Ovary (tissue), 9 donors: ENCODE data around the gene MAP2K5. TPM values are rescaled to one million over a fixed set of nuclear protein-coding genes. Genes with fewer than 3 reads are reported as not detected.

Experiments used
- DNase-seq, 5 donors: peaks; one replicate each; pipeline ENCODE4 v3.0.0-alpha.2; 2019 to 2020
- H3K27ac ChIP-seq, 2 donors: fragments of 200-600 bp; one replicate each; pipeline versions ENCODE4 v1.5.1 to v1.8.0; 2019 to 2022
- H3K27me3 ChIP-seq: fragments of 200-600 bp; one replicate; pipeline ENCODE4 v1.8.0; 2022
- H3K36me3 ChIP-seq: fragments of 200-600 bp; sonication (generic); one replicate; pipeline ENCODE4 v1.5.1; 2019
- H3K4me1 ChIP-seq: one replicate; pipeline ENCODE4 v1.8.1; 2013; ENCODE audit warnings: mild to moderate bottlenecking, moderate library complexity; ENCODE audit not compliant: insufficient read depth
- H3K4me3 ChIP-seq: fragments of 200-600 bp; sonication (generic); one replicate; pipeline ENCODE4 v1.5.1; 2017
- H3K9me3 ChIP-seq, 2 donors: fragments of 200-600 bp in 1 of 2; sonication (generic) in 1 of 2; one replicate each; pipeline versions ENCODE4 v1.5.1 to v1.8.1; 2013 to 2019; ENCODE audit warnings: mild to moderate bottlenecking in 1 of 2, moderate library complexity in 1 of 2
- CTCF ChIP-seq, 3 donors: fragments of 450-650 bp in 2 of 3; fragments of 200-600 bp in 1 of 3; IDR thresholded peaks; one replicate each; pipeline versions ENCODE4 v1.5.1 to v1.8.0; 2016 to 2022; ENCODE audit warnings: antibody characterized with exemption in 3 of 3, mild to moderate bottlenecking in 1 of 3
- EP300 ChIP-seq: sonication (generic); formaldehyde crosslinking; IDR thresholded peaks from one replicate; pipeline ENCODE4 v1.6.1; 2017; ENCODE audit warnings: antibody characterized with exemption
- POLR2A ChIP-seq: fragments of 450-650 bp; IDR thresholded peaks from one replicate; pipeline ENCODE4 v1.6.1; 2017; ENCODE audit warnings: antibody characterized with exemption, mild to moderate bottlenecking, moderate library complexity
- WGBS, 3 donors: extraction: QIAGEN DNeasy Blood & Tissue Kit in 1 of 3; methylation state at CpG; one replicate each; pipeline versions ENCODE4 v1.1.5 to v1.1.7; 2013 to 2017; 5-methylcytosine and 5-hydroxymethylcytosine counted together
- intact Hi-C, 4 donors: fragments of 100-400 bp; cut with DNase I; formaldehyde crosslinking; loops; one replicate each; pipeline versions ENCODE4 v1.11.0 to v1.15.1; 2022 to 2023
- polyA plus RNA-seq, 2 donors: library from polyadenylated mRNA; stranded (reverse); fragments of 200-250 nt in 1 of 2; fragments of 350-450 nt in 1 of 2; fragmentation: Illumina TruSeq in 1 of 2; extraction: RNeasy Lipid Tissue Mini Kit (QIAGEN cat#74804) in 1 of 2; gene quantifications; one replicate each; pipeline ENCODE4 v1.2.3, GENCODE V29; 2013 to 2014
- total RNA-seq, 7 donors: library from RNA; depleted of rRNA in 2 of 7; stranded (reverse); fragments of >200 nt in 2 of 7; fragmentation: NEBNext Ultra II Directional in 3 of 7; extraction: Animal tissue kit (Norgen Biotek cat#: 25700) in 3 of 7; gene quantifications; one replicate each; pipeline versions ENCODE4 v1.1.0 to v1.2.4, GENCODE V29; 2016 to 2023
- donor health status: DM: no; HTN: no; CAD: no; lungs with moderate emphysema.
- donor health status: DM: no; HTN: no; CAD: no.
- donor health status: Bipolar disorder and iron deficiency.
- donor health status: DM: yes; HTN: yes; CAD: no.
- donor health status: DM: no; HTN: no; CAD: no.
- donor health status: DM: yes; HTN: yes; CAD: no.

Gene MAP2K5
- total and polyA plus RNA-seq, 9 donors = 4.0 to 39.8 (median 23.2) TPM

GRCh38 chr15:67674983-67675382 is 132.5 kb downstream of the MAP2K5 start:
- Histone ChIP-seq H3K36me3 (no peaks in the 10 kb centered on the region), H3K4me3 (no peak overlapping the region), H3K27ac (no peak overlapping the region), H3K27me3 (no peaks in the 10 kb centered on the region), H3K4me1 (no peaks in the 10 kb centered on the region), H3K9me3 (no peaks in the 10 kb centered on the region)
- no peak for DNase-seq
- 90 to 93% (median 91%) methylated on average over 3 of the region's 3 CpGs for WGBS, 3 donors
- TF ChIP-seq CTCF (IDR thresholded peaks at IDR 0.05) (no peak), POLR2A (no peak), EP300 (no peak)
- intact Hi-C loops = no loop called here

GRCh38 chr15:67678089-67678488 is 135.6 kb downstream of the MAP2K5 start:
- 95 to 98% (median 95%) methylated on average over 2 of the region's 2 CpGs for WGBS, 3 donors
- Histone ChIP-seq H3K36me3 (no peaks in the 10 kb centered on the region), H3K27ac (no peak overlapping the region), H3K27me3 (no peaks in the 10 kb centered on the region), H3K4me3 (no peak overlapping the region), H3K9me3 (no peaks in the 10 kb centered on the region), H3K4me1 (no peaks in the 10 kb centered on the region)
- no peak for DNase-seq
- intact Hi-C loops = no loop called here
- TF ChIP-seq EP300 (no peak), CTCF (IDR thresholded peaks at IDR 0.05) (no peak), POLR2A (no peak)

GRCh38 chr15:67678993-67679392 is 136.5 kb downstream of the MAP2K5 start:
- no peak for DNase-seq
- Histone ChIP-seq H3K27ac (no peak overlapping the region), H3K4me3 (no peak overlapping the region), H3K36me3 (no peaks in the 10 kb centered on the region), H3K9me3 (no peaks in the 10 kb centered on the region), H3K4me1 (no peaks in the 10 kb centered on the region), H3K27me3 (no peaks in the 10 kb centered on the region)
- 85 to 96% (median 89%) methylated on average over 5 of the region's 5 CpGs for WGBS, 3 donors
- intact Hi-C loops = no loop called here
- TF ChIP-seq EP300 = no peak
- no peak for TF ChIP-seq CTCF (IDR thresholded peaks at IDR 0.05)
- no peak for TF ChIP-seq POLR2A

- H3K9me3 ChIP-seq = no peaks in the 10 kb centered on the region
- TF ChIP-seq EP300 = no peak
- no peak for TF ChIP-seq CTCF (IDR thresholded peaks at IDR 0.05)
- no peak for TF ChIP-seq POLR2A
- WGBS, 3 donors = 54 to 55% (median 55%) methylated on average over 2 of the region's 2 CpGs
These were observed 138.1 kb downstream of the MAP2K5 start for GRCh38 chr15:67680641-67681040.

More at GRCh38 chr15:67680641-67681040, 138.1 kb downstream of the MAP2K5 start:
- H3K36me3 ChIP-seq = no peaks in the 10 kb centered on the region
- H3K27ac ChIP-seq = no peak overlapping the region
- H3K4me3 ChIP-seq = no peak overlapping the region
- H3K27me3 ChIP-seq = no peaks in the 10 kb centered on the region
- intact Hi-C loops = no loop called here
- no peaks in the 10 kb centered on the region for H3K4me1 ChIP-seq
- no peak for DNase-seq
